Coronary artery (tissue), 2 donors: Measurements from ENCODE around the gene TMEM185A.

ENCODE experiments used
- DNase-seq: peaks from one replicate; pipeline ENCODE4 v3.0.0-alpha.2; 2017; ENCODE audit warnings: low spot score
- H3K27ac ChIP-seq, 2 donors: fragments of 200-600 bp; sonication (generic); one replicate each; pipeline ENCODE4 v1.5.1; 2016 to 2019
- H3K4me3 ChIP-seq: fragments of 200-600 bp; sonication (generic); 2 replicates; pipeline ENCODE4 v1.5.1; 2016; ENCODE audit warnings: mild to moderate bottlenecking, moderate library complexity
- CTCF ChIP-seq: fragments of 200-600 bp; sonication (generic); IDR thresholded peaks from one replicate; pipeline ENCODE4 v1.5.1; 2019; ENCODE audit warnings: antibody characterized with exemption

TMEM185A gene

GRCh38 chrX:149648932-149649331 is 17.3 kb upstream of the TMEM185A start:
- no peak for DNase-seq
- Histone ChIP-seq H3K27ac (no peak overlapping the region), H3K4me3 (no peak overlapping the region)
- TF ChIP-seq CTCF = no peak

- no peak for DNase-seq
- Histone ChIP-seq H3K4me3 (no peak overlapping the region), H3K27ac (no peak overlapping the region)
- TF ChIP-seq CTCF = no peak
Observed at GRCh38 chrX:149647505-149647904, 15.9 kb upstream of the TMEM185A start.

GRCh38 chrX:149643496-149643895 is 11.9 kb upstream of the TMEM185A start:
- no peak for TF ChIP-seq CTCF
- DNase-seq = no peak
- Histone ChIP-seq H3K4me3 (no peak overlapping the region), H3K27ac (no peak overlapping the region)

- no peak for DNase-seq
- Histone ChIP-seq H3K4me3 (no peak overlapping the region), H3K27ac (no peak overlapping the region)
- no peak for TF ChIP-seq CTCF
Observed at GRCh38 chrX:149641835-149642234, 10.2 kb upstream of the TMEM185A start.

GRCh38 chrX:149641432-149641831 is 9.8 kb upstream of the TMEM185A start:
- DNase-seq = no peak
- no peak overlapping the region for H3K27ac ChIP-seq
- H3K4me3 ChIP-seq = no peak overlapping the region
- no peak for TF ChIP-seq CTCF

- Histone ChIP-seq H3K27ac (no peak overlapping the region), H3K4me3 (no peak overlapping the region)
- DNase-seq = no peak
- no peak for TF ChIP-seq CTCF
Observed at GRCh38 chrX:149639568-149639967, 8.0 kb upstream of the TMEM185A start.

GRCh38 chrX:149638860-149639259 is 7.3 kb upstream of the TMEM185A start:
- Histone ChIP-seq H3K27ac (no peak overlapping the region), H3K4me3 (no peak overlapping the region)
- no peak for DNase-seq
- TF ChIP-seq CTCF = no peak
